Panc1 (cell line): ENCODE results near the gene ORMDL2. TPM values are rescaled to one million over a fixed set of nuclear protein-coding genes. Genes with fewer than 3 reads are reported as not detected.

Source experiments
- ATAC-seq: fragments of 200-7000 bp; cut with Tn5 transposase; 2 replicates; pipeline ENCODE4 v1.9.1; 2020; ENCODE audit warnings: mild to moderate bottlenecking, moderate library complexity
- BruUV-seq: library from RNA; stranded (reverse); fragments of 400-500 nt; replicated peaks from 2 replicates; lab custom pipeline; 2021; lab: Mats Ljungman, UMichigan
- CTCF ChIA-PET: fragments of 300-600 bp; sonication (Branson Sonifier 250); formaldehyde crosslinking; loops from one replicate; lab custom pipeline; 2022; ENCODE audit warnings: antibody characterized with exemption; lab: Charles Lee
- POLR2A ChIA-PET: fragments of 300-600 bp; sonication (Branson Sonifier 250); formaldehyde crosslinking; loops from one replicate; lab custom pipeline; 2022; ENCODE audit warnings: antibody characterized with exemption; lab: Charles Lee
- DNase-seq: peaks from one replicate; pipeline ENCODE4 v3.0.0-alpha.2; 2010; ENCODE audit warnings: low read depth, low spot score
- H3K27ac ChIP-seq: 2 replicates; pipeline ENCODE4 v1.5.1; 2011; ENCODE audit warnings: mild to moderate bottlenecking, low read length, inconsistent platforms
- H3K27me3 ChIP-seq: fragments of 200-500 bp; sonication (Bioruptor generic); 2 replicates; pipeline ENCODE4 v1.6.0; 2014; ENCODE audit warnings: low read length, inconsistent platforms; ENCODE audit not compliant: control insufficient read depth, insufficient read depth
- H3K36me3 ChIP-seq: fragments of 200-500 bp; sonication (Bioruptor generic); 2 replicates; pipeline ENCODE4 v1.5.1; 2014; ENCODE audit warnings: inconsistent platforms, mild to moderate bottlenecking, low read length, moderate library complexity; ENCODE audit not compliant: control insufficient read depth, insufficient read depth
- H3K4me1 ChIP-seq: 2 replicates; pipeline ENCODE4 v1.5.1; 2011; ENCODE audit warnings: inconsistent platforms, mild to moderate bottlenecking, low read length, moderate library complexity; ENCODE audit not compliant: control insufficient read depth, insufficient read depth
- H3K4me3 ChIP-seq, 2 experiments: 2 replicates each; pipeline ENCODE4 v1.5.1; 2011 to 2012; ENCODE audit warnings: low read depth in 2 of 2, low read length in 2 of 2, mild to moderate bottlenecking in 2 of 2, inconsistent platforms in 1 of 2, moderate library complexity in 1 of 2
- H3K9me3 ChIP-seq: fragments of 200-500 bp; sonication (Bioruptor generic); 2 replicates; pipeline ENCODE4 v1.5.1; 2014; ENCODE audit warnings: low read depth, mild to moderate bottlenecking, inconsistent platforms, low read length, moderate library complexity; ENCODE audit not compliant: control insufficient read depth, insufficient read depth
- CTCF ChIP-seq: fragments of 450-650 bp; IDR thresholded peaks from 2 replicates; pipeline ENCODE4 v1.5.1; 2017; ENCODE audit warnings: mild to moderate bottlenecking
- POLR2AphosphoS5 ChIP-seq: IDR thresholded peaks from 2 replicates; pipeline ENCODE4 v1.6.1; 2012; ENCODE audit warnings: mild to moderate bottlenecking, low read depth, low read length, moderate library complexity
- REST ChIP-seq, 2 experiments: IDR thresholded peaks; 2 replicates each; pipeline ENCODE4 v1.6.1; 2011 to 2012; ENCODE audit warnings: low read depth in 2 of 2, control low read depth in 1 of 2, low read length in 1 of 2, mild to moderate bottlenecking in 1 of 2, moderate library complexity in 1 of 2; ENCODE audit not compliant: insufficient read depth in 1 of 2
- SIN3A ChIP-seq: IDR thresholded peaks from 2 replicates; pipeline ENCODE4 v1.6.1; 2012; ENCODE audit warnings: low read depth, mild to moderate bottlenecking, low read length, moderate library complexity, borderline replicate concordance; ENCODE audit not compliant: insufficient read depth
- TCF7L2 ChIP-seq: IDR thresholded peaks from 2 replicates; pipeline ENCODE4 v1.6.1; 2011; ENCODE audit warnings: mild to moderate bottlenecking, low read depth, low read length, inconsistent platforms
- in situ Hi-C: cut with HindIII; loops from 2 replicates; pipeline ENCODE4 v1.10.0; 2016; ENCODE audit warnings: low sequenced_read_pairs, low pct_unique_long_range_greater_than_20kb
- intact Hi-C: fragments of 100-400 bp; cut with micrococcal nuclease; formaldehyde crosslinking; loops from one replicate; pipeline ENCODE4 v1.10.0; 2022; ENCODE audit not compliant: unreplicated experiment
- total RNA-seq: library from RNA; stranded (reverse); gene quantifications from one replicate; pipeline ENCODE4 v1.2.1, GENCODE V29; 2021; ENCODE audit not compliant: unreplicated experiment

The ORMDL2 gene
- total RNA-seq, 1 experiment from 2014 or later: 59.6 TPM

- no peaks in the 10 kb centered on the region for H3K4me1 ChIP-seq
- no peak overlapping the region for H3K27ac ChIP-seq
- H3K27me3 ChIP-seq: peaks cover 4% of the 10 kb centered on the region; the same call in 1 of the 2 replicates
- no peaks in the 10 kb centered on the region for H3K36me3 ChIP-seq
- POLR2A ChIA-PET: no interaction called here
- DNase-seq (no peak), ATAC-seq (no peak)
- no peaks in the 10 kb centered on the region for H3K9me3 ChIP-seq
- CTCF ChIA-PET: no interaction called here
- BruUV-seq: no TSS peak
- in situ Hi-C loops (no loop called here), intact Hi-C loops (no loop called here)
- H3K4me3 ChIP-seq: no peak overlapping the region
- no peak for TF ChIP-seq CTCF
- TF ChIP-seq REST (IDR thresholded peaks at IDR 0.05; ENCODE audit: insufficient read depth in 1 of 2, low read depth in 2 of 2, low read length in 1 of 2): no peak
- no peak for TF ChIP-seq POLR2AphosphoS5
- TF ChIP-seq TCF7L2: no peak
- TF ChIP-seq SIN3A: no peak
Measured at GRCh38 chr12:55849616-55850343, 31.9 kb downstream of the ORMDL2 start.

GRCh38 chr12:55850401-55850800 lies 32.6 kb downstream of the ORMDL2 start:
- Histone ChIP-seq H3K36me3 (no peaks in the 10 kb centered on the region), H3K9me3 (no peaks in the 10 kb centered on the region), H3K4me1 (no peaks in the 10 kb centered on the region), H3K4me3 (no peak overlapping the region), H3K27me3 (peaks cover 4% of the 10 kb centered on the region; the same call in 1 of the 2 replicates), H3K27ac (no peak overlapping the region)
- DNase-seq (no peak), ATAC-seq (no peak)
- BruUV-seq: no TSS peak
- in situ Hi-C loops (no loop called here), intact Hi-C loops (no loop called here)
- TF ChIP-seq POLR2AphosphoS5 (no peak), SIN3A (no peak), TCF7L2 (no peak), CTCF (no peak)
- ChIA-PET CTCF (no interaction called here), POLR2A (no interaction called here)
